GM12878 (cell line): ENCODE data around the gene BEST4. TPM values are rescaled to one million over a fixed set of nuclear protein-coding genes. Genes with fewer than 3 reads are reported as not detected.

Source experiments
- MYB ChIP-seq: fragments of 150-350 bp; IDR thresholded peaks from 2 replicates; pipeline ENCODE4 v1.6.1; 2014; ENCODE audit warnings: mild to moderate bottlenecking, low read depth, low read length, borderline replicate concordance
- NR2C2 ChIP-seq: IDR thresholded peaks from 2 replicates; pipeline ENCODE4 v1.6.1; 2011; ENCODE audit warnings: borderline replicate concordance, low read depth; ENCODE audit not compliant: control insufficient read depth, insufficient read length
- SMAD1 ChIP-seq: fragments of 450-650 bp; IDR thresholded peaks from 2 replicates; pipeline ENCODE4 v1.6.1; 2018; ENCODE audit warnings: mild to moderate bottlenecking, low read depth; ENCODE audit not compliant: partially characterized antibody
- SMAD5 ChIP-seq: IDR thresholded peaks from 2 replicates; pipeline ENCODE4 v1.6.1; 2016; ENCODE audit warnings: antibody characterized with exemption, low read depth
- STAT1 ChIP-seq: fragments of 450-650 bp; conservative IDR thresholded peaks from 2 replicates; pipeline ENCODE4 v1.6.1; 2014; ENCODE audit warnings: antibody characterized with exemption, mild to moderate bottlenecking
- polyA plus RNA-seq, 11 experiments: library from polyadenylated mRNA; depleted of rRNA in 4 of 11; unstranded in 6 of 11; stranded (reverse) in 5 of 11; fragments of >200 nt; fragmentation: Nextera tagmentation in 4 of 11; fragmentation: Illumina TruSeq in 1 of 11; extraction: Ambion mirVana in 4 of 11; extraction: Trizol in 1 of 11; gene quantifications; 1 replicate in 1 of 11; 2 replicates in 10 of 11; pipeline versions ENCODE4 v1.2.1 to v1.2.3, GENCODE V29; 2011 to 2016; ENCODE audit warnings: inconsistent platforms in 2 of 11, missing spikeins in 2 of 11, low read depth in 1 of 11
- total RNA-seq, 4 experiments: library from RNA; depleted of rRNA in 3 of 4; stranded (reverse); fragments of >200 nt in 3 of 4; fragmentation: Illumina TruSeq in 1 of 4; extraction: Trizol in 1 of 4; gene quantifications; 2 replicates each; pipeline versions ENCODE4 v1.2.1 to v1.2.3, GENCODE V29; 2013 to 2021
- TF ChIP-seq, protein P1 (sequence below): IDR thresholded peaks from 2 replicates; pipeline ENCODE4 v1.6.1; 2011; ENCODE audit warnings: mild to moderate bottlenecking, low read depth, low read length, moderate library complexity; ENCODE audit not compliant: insufficient replicate concordance
- TF ChIP-seq, protein P2 (sequence below): fragments of 450-650 bp; IDR thresholded peaks from 2 replicates; pipeline ENCODE4 v1.6.1; 2017; ENCODE audit warnings: borderline replicate concordance
- TF ChIP-seq, protein P3 (sequence below): fragments of 150-350 bp; IDR thresholded peaks from 2 replicates; pipeline ENCODE4 v1.6.1; 2016; ENCODE audit warnings: low read depth, low read length
- TF ChIP-seq, protein P4 (sequence below): fragments of 450-650 bp; formaldehyde crosslinking; IDR thresholded peaks from 2 replicates; pipeline ENCODE4 v1.4.0; 2022; ENCODE audit warnings: mild to moderate bottlenecking, moderate library complexity

Gene BEST4
- total and polyA plus RNA-seq, 10 of the 15 experiments (the other 5 are each of a cell fraction or from before 2014, with no cell fraction given) = 0.06 to 1.3 (median 0.42) TPM

DNA sequence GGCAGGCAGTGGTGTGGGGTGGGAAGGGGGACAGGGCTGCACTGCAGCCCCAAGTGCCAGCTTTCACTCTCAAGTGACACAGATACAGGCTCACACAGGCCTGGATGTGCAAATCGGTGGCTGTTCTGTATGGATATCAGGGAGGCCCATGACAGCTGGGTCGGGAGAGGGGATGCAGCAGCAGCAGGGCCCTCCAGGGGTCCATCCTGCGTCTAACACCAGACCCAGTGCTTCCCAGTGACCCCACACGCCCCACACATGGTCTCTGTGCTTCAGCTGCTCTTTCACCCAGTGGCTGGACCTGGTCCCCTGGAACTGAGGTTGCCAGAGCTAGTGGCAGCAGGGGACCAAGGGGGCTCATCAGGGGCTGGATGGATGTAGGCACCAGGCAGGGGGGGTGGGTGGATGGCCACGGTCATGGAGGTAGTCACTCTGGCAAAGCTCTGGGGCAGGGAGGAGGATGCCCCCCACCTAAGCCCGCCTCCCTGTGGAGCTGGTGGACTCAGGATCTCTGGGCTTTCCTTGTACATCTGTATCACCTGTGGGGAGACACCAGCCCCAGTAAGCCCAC lies 34.2 kb upstream of the BEST4 start (continued):
- TF ChIP-seq SMAD5 = no peak
- no peak for TF ChIP-seq MYB
- TF ChIP-seq, protein P1, sequence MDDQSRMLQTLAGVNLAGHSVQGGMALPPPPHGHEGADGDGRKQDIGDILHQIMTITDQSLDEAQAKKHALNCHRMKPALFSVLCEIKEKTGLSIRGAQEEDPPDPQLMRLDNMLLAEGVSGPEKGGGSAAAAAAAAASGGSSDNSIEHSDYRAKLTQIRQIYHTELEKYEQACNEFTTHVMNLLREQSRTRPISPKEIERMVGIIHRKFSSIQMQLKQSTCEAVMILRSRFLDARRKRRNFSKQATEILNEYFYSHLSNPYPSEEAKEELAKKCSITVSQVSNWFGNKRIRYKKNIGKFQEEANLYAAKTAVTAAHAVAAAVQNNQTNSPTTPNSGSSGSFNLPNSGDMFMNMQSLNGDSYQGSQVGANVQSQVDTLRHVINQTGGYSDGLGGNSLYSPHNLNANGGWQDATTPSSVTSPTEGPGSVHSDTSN = no peak
- no peak for TF ChIP-seq STAT1
- TF ChIP-seq, protein P2, sequence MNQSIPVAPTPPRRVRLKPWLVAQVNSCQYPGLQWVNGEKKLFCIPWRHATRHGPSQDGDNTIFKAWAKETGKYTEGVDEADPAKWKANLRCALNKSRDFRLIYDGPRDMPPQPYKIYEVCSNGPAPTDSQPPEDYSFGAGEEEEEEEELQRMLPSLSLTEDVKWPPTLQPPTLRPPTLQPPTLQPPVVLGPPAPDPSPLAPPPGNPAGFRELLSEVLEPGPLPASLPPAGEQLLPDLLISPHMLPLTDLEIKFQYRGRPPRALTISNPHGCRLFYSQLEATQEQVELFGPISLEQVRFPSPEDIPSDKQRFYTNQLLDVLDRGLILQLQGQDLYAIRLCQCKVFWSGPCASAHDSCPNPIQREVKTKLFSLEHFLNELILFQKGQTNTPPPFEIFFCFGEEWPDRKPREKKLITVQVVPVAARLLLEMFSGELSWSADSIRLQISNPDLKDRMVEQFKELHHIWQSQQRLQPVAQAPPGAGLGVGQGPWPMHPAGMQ = no peak
- no peak for TF ChIP-seq SMAD1
- TF ChIP-seq, protein P3, sequence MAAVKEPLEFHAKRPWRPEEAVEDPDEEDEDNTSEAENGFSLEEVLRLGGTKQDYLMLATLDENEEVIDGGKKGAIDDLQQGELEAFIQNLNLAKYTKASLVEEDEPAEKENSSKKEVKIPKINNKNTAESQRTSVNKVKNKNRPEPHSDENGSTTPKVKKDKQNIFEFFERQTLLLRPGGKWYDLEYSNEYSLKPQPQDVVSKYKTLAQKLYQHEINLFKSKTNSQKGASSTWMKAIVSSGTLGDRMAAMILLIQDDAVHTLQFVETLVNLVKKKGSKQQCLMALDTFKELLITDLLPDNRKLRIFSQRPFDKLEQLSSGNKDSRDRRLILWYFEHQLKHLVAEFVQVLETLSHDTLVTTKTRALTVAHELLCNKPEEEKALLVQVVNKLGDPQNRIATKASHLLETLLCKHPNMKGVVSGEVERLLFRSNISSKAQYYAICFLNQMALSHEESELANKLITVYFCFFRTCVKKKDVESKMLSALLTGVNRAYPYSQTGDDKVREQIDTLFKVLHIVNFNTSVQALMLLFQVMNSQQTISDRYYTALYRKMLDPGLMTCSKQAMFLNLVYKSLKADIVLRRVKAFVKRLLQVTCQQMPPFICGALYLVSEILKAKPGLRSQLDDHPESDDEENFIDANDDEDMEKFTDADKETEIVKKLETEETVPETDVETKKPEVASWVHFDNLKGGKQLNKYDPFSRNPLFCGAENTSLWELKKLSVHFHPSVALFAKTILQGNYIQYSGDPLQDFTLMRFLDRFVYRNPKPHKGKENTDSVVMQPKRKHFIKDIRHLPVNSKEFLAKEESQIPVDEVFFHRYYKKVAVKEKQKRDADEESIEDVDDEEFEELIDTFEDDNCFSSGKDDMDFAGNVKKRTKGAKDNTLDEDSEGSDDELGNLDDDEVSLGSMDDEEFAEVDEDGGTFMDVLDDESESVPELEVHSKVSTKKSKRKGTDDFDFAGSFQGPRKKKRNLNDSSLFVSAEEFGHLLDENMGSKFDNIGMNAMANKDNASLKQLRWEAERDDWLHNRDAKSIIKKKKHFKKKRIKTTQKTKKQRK = no peak
- TF ChIP-seq, protein P4, sequence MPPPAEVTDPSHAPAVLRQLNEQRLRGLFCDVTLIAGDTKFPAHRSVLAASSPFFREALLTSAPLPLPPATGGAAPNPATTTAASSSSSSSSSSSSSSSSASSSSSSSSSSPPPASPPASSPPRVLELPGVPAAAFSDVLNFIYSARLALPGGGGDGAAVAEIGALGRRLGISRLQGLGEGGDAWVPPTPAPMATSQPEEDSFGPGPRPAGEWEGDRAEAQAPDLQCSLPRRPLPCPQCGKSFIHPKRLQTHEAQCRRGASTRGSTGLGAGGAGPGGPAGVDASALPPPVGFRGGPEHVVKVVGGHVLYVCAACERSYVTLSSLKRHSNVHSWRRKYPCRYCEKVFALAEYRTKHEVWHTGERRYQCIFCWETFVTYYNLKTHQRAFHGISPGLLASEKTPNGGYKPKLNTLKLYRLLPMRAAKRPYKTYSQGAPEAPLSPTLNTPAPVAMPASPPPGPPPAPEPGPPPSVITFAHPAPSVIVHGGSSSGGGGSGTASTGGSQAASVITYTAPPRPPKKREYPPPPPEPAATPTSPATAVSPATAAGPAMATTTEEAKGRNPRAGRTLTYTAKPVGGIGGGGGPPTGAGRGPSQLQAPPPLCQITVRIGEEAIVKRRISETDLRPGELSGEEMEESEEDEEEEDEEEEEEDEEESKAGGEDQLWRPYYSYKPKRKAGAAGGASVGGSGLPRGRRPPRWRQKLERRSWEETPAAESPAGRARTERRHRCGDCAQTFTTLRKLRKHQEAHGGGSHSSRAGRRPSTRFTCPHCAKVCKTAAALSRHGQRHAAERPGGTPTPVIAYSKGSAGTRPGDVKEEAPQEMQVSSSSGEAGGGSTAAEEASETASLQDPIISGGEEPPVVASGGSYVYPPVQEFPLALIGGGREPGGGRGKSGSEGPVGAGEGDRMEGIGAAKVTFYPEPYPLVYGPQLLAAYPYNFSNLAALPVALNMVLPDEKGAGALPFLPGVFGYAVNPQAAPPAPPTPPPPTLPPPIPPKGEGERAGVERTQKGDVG (CRISPR knock-in tag) = no peak
- TF ChIP-seq NR2C2 = no peak
